ENCODE measurements around the gene ACD. TPM values are rescaled to one million over a fixed set of nuclear protein-coding genes. Genes with fewer than 3 reads are reported as not detected.
A peak's percentile ranks its signal among the peaks of the same experiment; 100 is the strongest.

The ACD gene
- total RNA-seq, 1 experiment from 2014 or later = 34.1 TPM

- Mint-ChIP-seq H3K27ac (no peak overlapping the region), H3K36me3 (ENCODE audit: insufficient read depth in 1 of 3, low read depth in 3 of 3) (peaks cover 11 to 28% (median 17%) of the 10 kb centered on the region in 3 experiments), H3K27me3 (ENCODE audit: low read depth) (peaks cover 4% of the 10 kb centered on the region), H3K9me3 (no peaks in the 10 kb centered on the region; a peak in 1 of 5 replicates), H3K4me3 (peak overlapping the region in 1 of 2 experiments; percentile 94; a peak in 2 of 5 replicates), H3K4me1 (peaks cover 12 to 21% of the 10 kb centered on the region in 2 experiments)
- Histone ChIP-seq H3K56ac (ENCODE audit: insufficient read length, low read depth, low read length) (no peak overlapping the region), H3K4ac (ENCODE audit: low read depth, low read length) (no peak overlapping the region), H4K5ac (ENCODE audit: insufficient read length, low read depth, low read length) (no peak overlapping the region), H4K8ac (replicated peaks; ENCODE audit: insufficient read length, low read depth, low read length) (no peak overlapping the region), H3K4me2 (ENCODE audit: insufficient read depth, insufficient read length, low read length) (no peak overlapping the region), H4K91ac (ENCODE audit: insufficient read length, low read depth, low read length) (no peak overlapping the region), H2BK5ac (ENCODE audit: insufficient read length, low read length) (no peak overlapping the region), H3K79me2 (ENCODE audit: insufficient read depth, low read length) (no peaks in the 10 kb centered on the region), H2BK120ac (ENCODE audit: low read depth, low read length, poor library complexity, severe bottlenecking) (no peak overlapping the region), H3K9ac (ENCODE audit: extremely low read depth, insufficient read length, low read length) (no peak overlapping the region), H3K4me1 (ENCODE audit: insufficient read depth, low read length) (no peaks in the 10 kb centered on the region), H3K14ac (ENCODE audit: insufficient read depth, low read length) (no peak overlapping the region), H3K9me3 (ENCODE audit: control insufficient read depth, low read depth, low read length) (no peaks in the 10 kb centered on the region), H3K79me1 (ENCODE audit: insufficient read depth, low read depth, low read length, poor library complexity, severe bottlenecking) (no peaks in the 10 kb centered on the region), H2BK15ac (ENCODE audit: low read depth, low read length) (no peak overlapping the region), H3T11ph (ENCODE audit: low read length) (no peak overlapping the region), H3K27ac (ENCODE audit: insufficient read length, low read depth, low read length) (no peak overlapping the region), H4K20me1 (ENCODE audit: control insufficient read depth, insufficient read depth, insufficient read length) (no peaks in the 10 kb centered on the region), H2BK12ac (ENCODE audit: insufficient read length, low read depth, low read length) (no peak overlapping the region), H2AFZ (ENCODE audit: low read length) (no peak overlapping the region), H2BK20ac (ENCODE audit: low read depth, low read length, poor library complexity, severe bottlenecking) (no peak overlapping the region), H3K18ac (ENCODE audit: insufficient read length, low read depth, low read length) (no peak overlapping the region), H3K23me2 (ENCODE audit: insufficient read length, low read depth, low read length, poor library complexity, severe bottlenecking) (peaks cover 15% of the 10 kb centered on the region), H3K27me3 (ENCODE audit: insufficient read depth, low read length) (no peaks in the 10 kb centered on the region; the same call in 1 of the 2 replicates), H2AK5ac (ENCODE audit: insufficient read length, low read length) (no peak overlapping the region), H3K23ac (ENCODE audit: insufficient read length, low read depth, low read length) (no peak overlapping the region)
- no CpG with 5 or more reads among the region's 18 CpGs for WGBS (ENCODE audit: extremely low coverage, insufficient read length, low lambda C conversion rate)
- TF ChIP-seq, protein P1, sequence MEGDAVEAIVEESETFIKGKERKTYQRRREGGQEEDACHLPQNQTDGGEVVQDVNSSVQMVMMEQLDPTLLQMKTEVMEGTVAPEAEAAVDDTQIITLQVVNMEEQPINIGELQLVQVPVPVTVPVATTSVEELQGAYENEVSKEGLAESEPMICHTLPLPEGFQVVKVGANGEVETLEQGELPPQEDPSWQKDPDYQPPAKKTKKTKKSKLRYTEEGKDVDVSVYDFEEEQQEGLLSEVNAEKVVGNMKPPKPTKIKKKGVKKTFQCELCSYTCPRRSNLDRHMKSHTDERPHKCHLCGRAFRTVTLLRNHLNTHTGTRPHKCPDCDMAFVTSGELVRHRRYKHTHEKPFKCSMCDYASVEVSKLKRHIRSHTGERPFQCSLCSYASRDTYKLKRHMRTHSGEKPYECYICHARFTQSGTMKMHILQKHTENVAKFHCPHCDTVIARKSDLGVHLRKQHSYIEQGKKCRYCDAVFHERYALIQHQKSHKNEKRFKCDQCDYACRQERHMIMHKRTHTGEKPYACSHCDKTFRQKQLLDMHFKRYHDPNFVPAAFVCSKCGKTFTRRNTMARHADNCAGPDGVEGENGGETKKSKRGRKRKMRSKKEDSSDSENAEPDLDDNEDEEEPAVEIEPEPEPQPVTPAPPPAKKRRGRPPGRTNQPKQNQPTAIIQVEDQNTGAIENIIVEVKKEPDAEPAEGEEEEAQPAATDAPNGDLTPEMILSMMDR (conservative IDR thresholded peaks at IDR 0.05) = no peak
- no peak for DNase-seq
Measured at GRCh38 chr16:67657751-67658518, 2.1 kb downstream of the ACD start.

Data from H9 (cell line).